ENCODE data around the gene FNBP1.
"Not testable (repeated sequence)": the region's sequence is repeated elsewhere in the genome, so short reads cannot be mapped to it uniquely, and the experiment has no call there.

Gene FNBP1

GRCh38 chr9:129991139-129991538 is 51.9 kb downstream of the FNBP1 start:
- not testable (repeated sequence) for DNase-seq (ENCODE audit: low read depth)

GRCh38 chr9:129990269-129991010 is 52.5 kb downstream of the FNBP1 start:
- DNase-seq (ENCODE audit: low read depth) = no peak

- DNase-seq (ENCODE audit: low read depth) = no peak
These were observed 53.2 kb downstream of the FNBP1 start for GRCh38 chr9:129989740-129990139.

GRCh38 chr9:129989362-129989708 is 53.7 kb downstream of the FNBP1 start:
- no peak for DNase-seq (ENCODE audit: low read depth)

- DNase-seq (ENCODE audit: low read depth) = no peak
These were observed 54.2 kb downstream of the FNBP1 start for GRCh38 chr9:129988607-129989361.

GRCh38 chr9:129987941-129988340 is 55.0 kb downstream of the FNBP1 start:
- no peak for DNase-seq (ENCODE audit: low read depth)

- no peak for DNase-seq (ENCODE audit: low read depth)
These were observed 55.9 kb downstream of the FNBP1 start for GRCh38 chr9:129987047-129987446.

GRCh38 chr9:129984589-129984988 is 58.4 kb downstream of the FNBP1 start:
- not testable (repeated sequence) for DNase-seq (ENCODE audit: low read depth)

- DNase-seq (ENCODE audit: low read depth) = no peak
These were observed 59.1 kb downstream of the FNBP1 start for GRCh38 chr9:129983891-129984290.

GRCh38 chr9:129981180-129981907 is 61.6 kb downstream of the FNBP1 start:
- DNase-seq (ENCODE audit: low read depth) = no peak

GRCh38 chr9:129980224-129980623 is 62.8 kb downstream of the FNBP1 start:
- not testable (repeated sequence) for DNase-seq (ENCODE audit: low read depth)

- DNase-seq (ENCODE audit: low read depth) = no peak
These were observed 63.8 kb downstream of the FNBP1 start for GRCh38 chr9:129979071-129979745.

GRCh38 chr9:129972816-129973215 is 70.2 kb downstream of the FNBP1 start:
- no peak for DNase-seq (ENCODE audit: low read depth)

GRCh38 chr9:129968690-129969485 is 74.1 kb downstream of the FNBP1 start:
- DNase-seq (ENCODE audit: low read depth) = peak; percentile 75

GRCh38 chr9:129964901-129965734 is 77.9 kb downstream of the FNBP1 start:
- peak; percentile 54 for DNase-seq (ENCODE audit: low read depth)

- DNase-seq (ENCODE audit: low read depth) = no peak
These were observed 79.9 kb downstream of the FNBP1 start for GRCh38 chr9:129962889-129963703.

- DNase-seq (ENCODE audit: low read depth) = no peak
These were observed 80.5 kb downstream of the FNBP1 start for GRCh38 chr9:129962451-129962864.

GRCh38 chr9:129958796-129959195 is 84.2 kb downstream of the FNBP1 start:
- no peak for DNase-seq (ENCODE audit: low read depth)

- DNase-seq (ENCODE audit: low read depth) = no peak
These were observed 88.0 kb downstream of the FNBP1 start for GRCh38 chr9:129954868-129955550.

All from fibroblast of the conjunctiva (primary cell).